HEK293T (cell line): ENCODE data around the gene MTMR10.

Experiments used
- CTCF ChIA-PET: fragments of 350-600 bp; formaldehyde crosslinking; extraction: SDS; loops from one replicate; lab custom pipeline; 2021; ENCODE audit warnings: antibody characterized with exemption, inconsistent platforms; lab: Yijun Ruan, JAX
- POLR2A ChIA-PET: fragments of 350-600 bp; formaldehyde crosslinking; extraction: SDS; loops from one replicate; lab custom pipeline; 2020; ENCODE audit warnings: antibody characterized with exemption, inconsistent platforms; lab: Yijun Ruan, JAX
- DNase-seq: peaks from one replicate; pipeline ENCODE4 v3.0.0; 2012; ENCODE audit warnings: mixed read lengths; ENCODE audit errors: extremely low spot score
- ARNT ChIP-seq: fragments of 450-650 bp; IDR thresholded peaks from 2 replicates; pipeline ENCODE4 v1.6.1; 2017; ENCODE audit warnings: mild to moderate bottlenecking
- BHLHE40 ChIP-seq: fragments of 450-650 bp; IDR thresholded peaks from 2 replicates; pipeline ENCODE4 v1.6.1; 2016; ENCODE audit warnings: mild to moderate bottlenecking, moderate library complexity, borderline replicate concordance
- CTBP1 ChIP-seq: fragments of 450-650 bp; IDR thresholded peaks from 2 replicates; pipeline ENCODE4 v1.6.1; 2016; ENCODE audit warnings: borderline replicate concordance
- ELF4 ChIP-seq: fragments of 450-650 bp; IDR thresholded peaks from 2 replicates; pipeline ENCODE4 v1.6.1; 2017; ENCODE audit warnings: antibody characterized with exemption
- FOXA1 ChIP-seq: fragments of 450-650 bp; IDR thresholded peaks from 2 replicates; pipeline ENCODE4 v1.6.1; 2016; ENCODE audit warnings: mild to moderate bottlenecking
- FOXK2 ChIP-seq: fragments of 450-650 bp; IDR thresholded peaks from 2 replicates; pipeline ENCODE4 v1.6.1; 2016; ENCODE audit warnings: mild to moderate bottlenecking
- FOXM1 ChIP-seq: fragments of 450-650 bp; IDR thresholded peaks from 2 replicates; pipeline ENCODE4 v1.6.1; 2017; ENCODE audit warnings: mild to moderate bottlenecking, borderline replicate concordance
- HDGF ChIP-seq: fragments of 450-650 bp; IDR thresholded peaks from 2 replicates; pipeline ENCODE4 v1.6.1; 2017; ENCODE audit warnings: antibody characterized with exemption, borderline replicate concordance
- L3MBTL2 ChIP-seq: fragments of 450-650 bp; conservative IDR thresholded peaks from 2 replicates; pipeline ENCODE4 v1.6.1; 2016; ENCODE audit warnings: mild to moderate bottlenecking
- LEF1 ChIP-seq: fragments of 450-650 bp; IDR thresholded peaks from 2 replicates; pipeline ENCODE4 v1.6.1; 2017; ENCODE audit warnings: mild to moderate bottlenecking, borderline replicate concordance
- NFRKB ChIP-seq: fragments of 450-650 bp; IDR thresholded peaks from 2 replicates; pipeline ENCODE4 v1.6.1; 2016; ENCODE audit warnings: mild to moderate bottlenecking, moderate library complexity
- PKNOX1 ChIP-seq: fragments of 450-650 bp; IDR thresholded peaks from 2 replicates; pipeline ENCODE4 v1.6.1; 2016
- SP1 ChIP-seq: fragments of 450-650 bp; IDR thresholded peaks from 2 replicates; pipeline ENCODE4 v1.6.1; 2017
- SUZ12 ChIP-seq: fragments of 450-650 bp; IDR thresholded peaks from 2 replicates; pipeline ENCODE4 v1.6.1; 2016; ENCODE audit warnings: mild to moderate bottlenecking
- TARDBP ChIP-seq: fragments of 450-650 bp; IDR thresholded peaks from 2 replicates; pipeline ENCODE4 v1.6.1; 2016
- ZNF384 ChIP-seq: fragments of 450-650 bp; IDR thresholded peaks from 2 replicates; pipeline ENCODE4 v1.6.1; 2016

MTMR10 gene

GRCh38 chr15:30943654-30944335, 47.6 kb downstream of the MTMR10 start:
- ChIA-PET CTCF (no interaction called here), POLR2A (no interaction called here)
- no peak for DNase-seq
- TF ChIP-seq ARNT = no peak
- no peak for TF ChIP-seq CTBP1
- TF ChIP-seq TARDBP = no peak
- no peak for TF ChIP-seq L3MBTL2
- TF ChIP-seq SUZ12 = no peak
- no peak for TF ChIP-seq ZNF384
- TF ChIP-seq FOXM1 = no peak
- no peak for TF ChIP-seq FOXK2
- TF ChIP-seq LEF1 = no peak
- no peak for TF ChIP-seq FOXA1
- TF ChIP-seq SP1 = no peak
- no peak for TF ChIP-seq ELF4
- TF ChIP-seq NFRKB = no peak
- no peak for TF ChIP-seq PKNOX1
- no peak for TF ChIP-seq HDGF
- no peak for TF ChIP-seq BHLHE40

GRCh38 chr15:30941520-30941919, 49.9 kb downstream of the MTMR10 start:
- DNase-seq = no peak
- ChIA-PET CTCF (no interaction called here), POLR2A (no interaction called here)
- TF ChIP-seq LEF1 (no peak), L3MBTL2 (no peak), PKNOX1 (no peak), TARDBP (no peak), SP1 (no peak), ARNT (no peak), CTBP1 (no peak), SUZ12 (no peak), FOXM1 (no peak), ZNF384 (no peak), NFRKB (no peak), FOXA1 (no peak), BHLHE40 (no peak), HDGF (no peak), FOXK2 (no peak), ELF4 (no peak)

- CTCF ChIA-PET = interaction anchor here (0.6 kb wide), 1 partner anchor 60 kb away, joined by 3 read pairs; no protein-coding TSS in a partner anchor
Measured at GRCh38 chr15:30940359-30940758, 51.1 kb downstream of the MTMR10 start.

GRCh38 chr15:30939161-30939560, 52.3 kb downstream of the MTMR10 start:
- no peak for DNase-seq
- ChIA-PET POLR2A (interaction anchor here (1.0 to 1.2 kb wide), 2 partner anchors 8 to 36 kb away, joined by 3 read pairs; no protein-coding TSS in a partner anchor), CTCF (no interaction called here)
- TF ChIP-seq BHLHE40 (no peak), ARNT (no peak), LEF1 (no peak), NFRKB (no peak), FOXK2 (no peak), ZNF384 (no peak), HDGF (no peak), FOXM1 (no peak), L3MBTL2 (no peak), PKNOX1 (no peak), TARDBP (no peak), SUZ12 (no peak), ELF4 (no peak)

More at GRCh38 chr15:30940359-30940758, 51.1 kb downstream of the MTMR10 start:
- POLR2A ChIA-PET = no interaction called here
- TF ChIP-seq L3MBTL2 = no peak
- no peak for TF ChIP-seq HDGF
- TF ChIP-seq FOXK2 = no peak
- no peak for TF ChIP-seq LEF1
- no peak for TF ChIP-seq ZNF384
- TF ChIP-seq ARNT = no peak
- no peak for TF ChIP-seq NFRKB
- TF ChIP-seq FOXA1 = no peak
- no peak for DNase-seq

GRCh38 chr15:30933293-30933692, 58.1 kb downstream of the MTMR10 start:
- DNase-seq = no peak
- ChIA-PET CTCF (no interaction called here), POLR2A (no interaction called here)
- TF ChIP-seq CTBP1 (no peak), BHLHE40 (no peak), L3MBTL2 (no peak), FOXK2 (no peak), ELF4 (no peak), ZNF384 (no peak), HDGF (no peak), SP1 (no peak), TARDBP (no peak)

- CTCF ChIA-PET = no interaction called here
- no peak for DNase-seq
- TF ChIP-seq CTBP1 (no peak), NFRKB (no peak), FOXK2 (no peak), L3MBTL2 (no peak), FOXM1 (no peak), LEF1 (no peak), PKNOX1 (no peak), HDGF (no peak), SUZ12 (no peak)
- POLR2A ChIA-PET = no interaction called here
Measured at GRCh38 chr15:30930422-30930821, 61.0 kb downstream of the MTMR10 start.
